NCI-H187 treated with DMSO at 0.1 percent for 48 hours (cell line): Measurements from ENCODE around the gene TBC1D22A.
"Not testable (repeated sequence)": the region's sequence is repeated elsewhere in the genome, so short reads cannot be mapped to it uniquely, and the experiment has no call there.

ENCODE experiments used
- DNase-seq: peaks from one replicate; lab custom pipeline; 2025; lab: John Stamatoyannopoulos, UW

The TBC1D22A gene

GRCh38 chr22:46813816-46814597, 51.6 kb downstream of the TBC1D22A start:
- DNase-seq = no peak

GRCh38 chr22:46815132-46815531, 52.7 kb downstream of the TBC1D22A start:
- DNase-seq = no peak

GRCh38 chr22:46815559-46815895, 53.1 kb downstream of the TBC1D22A start:
- no peak for DNase-seq

- no peak for DNase-seq
Observed at GRCh38 chr22:46815896-46816731, 53.7 kb downstream of the TBC1D22A start.

GRCh38 chr22:46817390-46817789, 54.9 kb downstream of the TBC1D22A start:
- DNase-seq = not testable (repeated sequence)

- no peak for DNase-seq
Observed at GRCh38 chr22:46823248-46823647, 60.8 kb downstream of the TBC1D22A start.

- no peak for DNase-seq
Observed at GRCh38 chr22:46823654-46824053, 61.2 kb downstream of the TBC1D22A start.

GRCh38 chr22:46824344-46824909, 62.0 kb downstream of the TBC1D22A start:
- no peak for DNase-seq

GRCh38 chr22:46824980-46825544, 62.6 kb downstream of the TBC1D22A start:
- no peak for DNase-seq

- no peak for DNase-seq
Observed at GRCh38 chr22:46826438-46827135, 64.1 kb downstream of the TBC1D22A start.

GRCh38 chr22:46827136-46827780, 64.8 kb downstream of the TBC1D22A start:
- no peak for DNase-seq

GRCh38 chr22:46827781-46828180, 65.3 kb downstream of the TBC1D22A start:
- no peak for DNase-seq

- DNase-seq = peak; percentile 0
Observed at GRCh38 chr22:46828323-46828900, 66.0 kb downstream of the TBC1D22A start.

- no peak for DNase-seq
Observed at GRCh38 chr22:46829117-46829891, 66.9 kb downstream of the TBC1D22A start.

- DNase-seq = no peak
Observed at GRCh38 chr22:46829941-46830715, 67.7 kb downstream of the TBC1D22A start.

- no peak for DNase-seq
Observed at GRCh38 chr22:46830841-46831240, 68.4 kb downstream of the TBC1D22A start.

- no peak for DNase-seq
Observed at GRCh38 chr22:46833228-46833627, 70.8 kb downstream of the TBC1D22A start.

- DNase-seq = no peak
Observed at GRCh38 chr22:46834021-46834737, 71.7 kb downstream of the TBC1D22A start.

- DNase-seq = no peak
Observed at GRCh38 chr22:46835288-46835687, 72.8 kb downstream of the TBC1D22A start.
